ENCODE results near the gene PP2D1. TPM values are rescaled to one million over a fixed set of nuclear protein-coding genes. Genes with fewer than 3 reads are reported as not detected.

The PP2D1 gene
- total and polyA plus RNA-seq, 9 of the 15 experiments (the other 6 are each of a cell fraction or from before 2014, with no cell fraction given), result 0.07 to 0.10 TPM; not detected in 7

DNA sequence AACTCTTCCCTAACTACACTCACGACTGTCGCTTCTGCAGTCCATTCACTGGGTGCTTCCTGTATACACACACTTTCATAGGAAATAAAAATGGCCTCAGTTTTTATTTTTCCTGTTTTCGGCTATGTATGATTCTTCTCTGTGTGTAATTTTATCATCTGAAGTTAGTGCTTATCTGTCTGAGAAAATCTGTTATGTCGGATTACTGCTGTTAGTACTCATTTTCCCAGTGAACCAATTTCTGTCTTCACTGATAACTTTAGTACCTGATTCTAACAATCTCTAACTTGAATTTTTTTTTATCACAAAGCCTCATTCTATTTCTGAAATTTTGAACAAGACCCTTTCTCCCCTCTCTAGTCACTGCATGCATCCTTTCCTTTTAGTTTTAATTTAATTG is 44.3 kb downstream of the PP2D1 start (continued):
- TF ChIP-seq PRPF4 (IDR thresholded peaks at IDR 0.05; ENCODE audit: insufficient read depth, low read depth, low read length, poor library complexity, severe bottlenecking) (no peak), ASH1L (IDR thresholded peaks at IDR 0.05; ENCODE audit: borderline replicate concordance, low read depth, partially characterized antibody) (no peak), STAG1 (CRISPR knock-in tag; IDR thresholded peaks at IDR 0.05; ENCODE audit: borderline replicate concordance) (no peak), TCFL5 (CRISPR knock-in tag; conservative IDR thresholded peaks at IDR 0.05) (no peak), CBX5 (IDR thresholded peaks at IDR 0.05; ENCODE audit: borderline replicate concordance, low read depth) (no peak), TEAD2 (tag; IDR thresholded peaks at IDR 0.05) (no peak), SMARCE1 (IDR thresholded peaks at IDR 0.05) (0 out of 2 replicates have a peak, but pooled peaks have one; percentile 27), ESRRA (IDR thresholded peaks at IDR 0.05; ENCODE audit: borderline replicate concordance, low read depth) (no peak), MTA1 (IDR thresholded peaks at IDR 0.05; ENCODE audit: borderline replicate concordance) (0 out of 2 replicates have a peak, but pooled peaks have one; percentile 25), PTTG1 (tag; IDR thresholded peaks at IDR 0.05; ENCODE audit: low read depth) (no peak), RBM14 (IDR thresholded peaks at IDR 0.05; ENCODE audit: borderline replicate concordance, insufficient read depth, low read depth, low read length) (no peak), MTA3 (IDR thresholded peaks at IDR 0.05; ENCODE audit: borderline replicate concordance) (no peak), ZBTB1 (CRISPR knock-in tag; IDR thresholded peaks at IDR 0.05; ENCODE audit: borderline replicate concordance, low read depth) (no peak), NEUROD1 (IDR thresholded peaks at IDR 0.05; ENCODE audit: borderline replicate concordance, low read depth, low read length, partially characterized antibody) (no peak), ARID3A (IDR thresholded peaks at IDR 0.05; ENCODE audit: borderline replicate concordance, low read depth, low read length) (no peak), RBM15 (IDR thresholded peaks at IDR 0.05; ENCODE audit: insufficient read depth, low read length) (no peak)
- TF ChIP-seq, protein P1, sequence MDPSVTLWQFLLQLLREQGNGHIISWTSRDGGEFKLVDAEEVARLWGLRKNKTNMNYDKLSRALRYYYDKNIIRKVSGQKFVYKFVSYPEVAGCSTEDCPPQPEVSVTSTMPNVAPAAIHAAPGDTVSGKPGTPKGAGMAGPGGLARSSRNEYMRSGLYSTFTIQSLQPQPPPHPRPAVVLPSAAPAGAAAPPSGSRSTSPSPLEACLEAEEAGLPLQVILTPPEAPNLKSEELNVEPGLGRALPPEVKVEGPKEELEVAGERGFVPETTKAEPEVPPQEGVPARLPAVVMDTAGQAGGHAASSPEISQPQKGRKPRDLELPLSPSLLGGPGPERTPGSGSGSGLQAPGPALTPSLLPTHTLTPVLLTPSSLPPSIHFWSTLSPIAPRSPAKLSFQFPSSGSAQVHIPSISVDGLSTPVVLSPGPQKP (CRISPR knock-in tag; IDR thresholded peaks at IDR 0.05), result no peak
- TF ChIP-seq, protein P2, sequence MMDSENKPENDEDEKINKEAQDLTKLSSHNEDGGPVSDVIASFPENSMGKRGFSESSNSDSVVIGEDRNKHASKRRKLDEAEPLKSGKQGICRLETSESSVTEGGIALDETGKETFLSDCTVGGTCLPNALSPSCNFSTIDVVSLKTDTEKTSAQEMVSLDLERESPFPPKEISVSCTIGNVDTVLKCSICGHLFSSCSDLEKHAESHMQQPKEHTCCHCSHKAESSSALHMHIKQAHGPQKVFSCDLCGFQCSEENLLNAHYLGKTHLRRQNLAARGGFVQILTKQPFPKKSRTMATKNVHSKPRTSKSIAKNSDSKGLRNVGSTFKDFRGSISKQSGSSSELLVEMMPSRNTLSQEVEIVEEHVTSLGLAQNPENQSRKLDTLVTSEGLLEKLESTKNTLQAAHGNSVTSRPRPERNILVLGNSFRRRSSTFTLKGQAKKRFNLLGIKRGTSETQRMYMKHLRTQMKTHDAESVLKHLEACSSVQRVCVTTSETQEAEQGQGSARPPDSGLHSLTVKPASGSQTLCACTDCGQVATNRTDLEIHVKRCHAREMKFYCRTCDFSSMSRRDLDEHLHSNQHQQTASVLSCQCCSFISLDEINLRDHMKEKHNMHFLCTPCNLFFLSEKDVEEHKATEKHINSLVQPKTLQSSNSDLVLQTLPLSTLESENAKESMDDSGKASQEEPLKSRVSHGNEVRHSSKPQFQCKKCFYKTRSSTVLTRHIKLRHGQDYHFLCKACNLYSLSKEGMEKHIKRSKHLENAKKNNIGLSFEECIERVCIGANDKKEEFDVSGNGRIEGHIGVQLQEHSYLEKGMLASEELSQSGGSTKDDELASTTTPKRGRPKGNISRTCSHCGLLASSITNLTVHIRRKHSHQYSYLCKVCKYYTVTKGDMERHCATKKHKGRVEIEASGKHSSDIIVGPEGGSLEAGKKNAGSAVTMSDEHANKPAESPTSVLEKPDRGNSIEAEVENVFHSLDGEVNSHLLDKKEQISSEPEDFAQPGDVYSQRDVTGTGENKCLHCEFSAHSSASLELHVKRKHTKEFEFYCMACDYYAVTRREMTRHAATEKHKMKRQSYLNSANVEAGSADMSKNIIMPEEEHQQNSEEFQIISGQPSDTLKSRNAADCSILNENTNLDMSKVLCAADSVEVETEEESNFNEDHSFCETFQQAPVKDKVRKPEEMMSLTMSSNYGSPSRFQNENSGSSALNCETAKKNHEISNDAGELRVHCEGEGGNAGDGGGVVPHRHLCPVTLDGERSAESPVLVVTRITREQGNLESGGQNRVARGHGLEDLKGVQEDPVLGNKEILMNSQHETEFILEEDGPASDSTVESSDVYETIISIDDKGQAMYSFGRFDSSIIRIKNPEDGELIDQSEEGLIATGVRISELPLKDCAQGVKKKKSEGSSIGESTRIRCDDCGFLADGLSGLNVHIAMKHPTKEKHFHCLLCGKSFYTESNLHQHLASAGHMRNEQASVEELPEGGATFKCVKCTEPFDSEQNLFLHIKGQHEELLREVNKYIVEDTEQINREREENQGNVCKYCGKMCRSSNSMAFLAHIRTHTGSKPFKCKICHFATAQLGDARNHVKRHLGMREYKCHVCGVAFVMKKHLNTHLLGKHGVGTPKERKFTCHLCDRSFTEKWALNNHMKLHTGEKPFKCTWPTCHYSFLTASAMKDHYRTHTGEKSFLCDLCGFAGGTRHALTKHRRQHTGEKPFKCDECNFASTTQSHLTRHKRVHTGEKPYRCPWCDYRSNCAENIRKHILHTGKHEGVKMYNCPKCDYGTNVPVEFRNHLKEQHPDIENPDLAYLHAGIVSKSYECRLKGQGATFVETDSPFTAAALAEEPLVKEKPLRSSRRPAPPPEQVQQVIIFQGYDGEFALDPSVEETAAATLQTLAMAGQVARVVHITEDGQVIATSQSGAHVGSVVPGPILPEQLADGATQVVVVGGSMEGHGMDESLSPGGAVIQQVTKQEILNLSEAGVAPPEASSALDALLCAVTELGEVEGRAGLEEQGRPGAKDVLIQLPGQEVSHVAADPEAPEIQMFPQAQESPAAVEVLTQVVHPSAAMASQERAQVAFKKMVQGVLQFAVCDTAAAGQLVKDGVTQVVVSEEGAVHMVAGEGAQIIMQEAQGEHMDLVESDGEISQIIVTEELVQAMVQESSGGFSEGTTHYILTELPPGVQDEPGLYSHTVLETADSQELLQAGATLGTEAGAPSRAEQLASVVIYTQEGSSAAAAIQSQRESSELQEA (IDR thresholded peaks at IDR 0.05; ENCODE audit: low read depth), result no peak

All from K562 (cell line).